ENCODE data around the gene SPAG5.

The SPAG5 gene

GRCh38 chr17:28574526-28574925 lies 24.3 kb downstream of the SPAG5 start:
- Histone ChIP-seq H3K9me2 (replicated peaks; ENCODE audit: insufficient read depth, low read length) (no peaks in the 10 kb centered on the region), H3K9me3 (ENCODE audit: insufficient read depth, low read length) (no peaks in the 10 kb centered on the region), H2AFZ (ENCODE audit: low read depth, low read length, severe bottlenecking) (no peak overlapping the region), H3K36me3 (ENCODE audit: low read length) (no peaks in the 10 kb centered on the region), H3K27me3 (ENCODE audit: low read length) (no peaks in the 10 kb centered on the region), H3K9ac (ENCODE audit: low read length) (no peak overlapping the region), H4K20me1 (ENCODE audit: low read depth, low read length) (no peaks in the 10 kb centered on the region), H3K79me2 (ENCODE audit: insufficient read depth, low read length) (no peaks in the 10 kb centered on the region), H3K4me2 (ENCODE audit: low read depth, low read length, poor library complexity, severe bottlenecking) (no peak overlapping the region), H3K4me3 (ENCODE audit: insufficient read depth, low read length, poor library complexity, severe bottlenecking) (no peak overlapping the region), H3F3A (ENCODE audit: insufficient read depth) (peaks cover 26% of the 10 kb centered on the region), H3K27ac (ENCODE audit: low read depth, low read length) (no peak overlapping the region)
- TF ChIP-seq CTCF (IDR thresholded peaks at IDR 0.05; ENCODE audit: insufficient read depth, low read length, poor library complexity, severe bottlenecking) (no peak), EZH2phosphoT487 (conservative IDR thresholded peaks at IDR 0.05; ENCODE audit: low read length) (no peak)

- TF ChIP-seq CTCF (IDR thresholded peaks at IDR 0.05; ENCODE audit: insufficient read depth, low read length, poor library complexity, severe bottlenecking) (no peak), EZH2phosphoT487 (conservative IDR thresholded peaks at IDR 0.05; ENCODE audit: low read length) (no peak)
- Histone ChIP-seq H3K9me3 (ENCODE audit: insufficient read depth, low read length) (no peaks in the 10 kb centered on the region), H3K9ac (ENCODE audit: low read length) (no peak overlapping the region), H3K4me3 (ENCODE audit: insufficient read depth, low read length, poor library complexity, severe bottlenecking) (no peak overlapping the region), H3K79me2 (ENCODE audit: insufficient read depth, low read length) (no peaks in the 10 kb centered on the region), H2AFZ (ENCODE audit: low read depth, low read length, severe bottlenecking) (no peak overlapping the region), H4K20me1 (ENCODE audit: low read depth, low read length) (no peaks in the 10 kb centered on the region), H3F3A (ENCODE audit: insufficient read depth) (peaks cover 26% of the 10 kb centered on the region), H3K27me3 (ENCODE audit: low read length) (no peaks in the 10 kb centered on the region), H3K4me2 (ENCODE audit: low read depth, low read length, poor library complexity, severe bottlenecking) (no peak overlapping the region), H3K36me3 (ENCODE audit: low read length) (no peaks in the 10 kb centered on the region), H3K9me2 (replicated peaks; ENCODE audit: insufficient read depth, low read length) (no peaks in the 10 kb centered on the region), H3K27ac (ENCODE audit: low read depth, low read length) (no peak overlapping the region)
Measured at GRCh38 chr17:28573966-28574480, 24.8 kb downstream of the SPAG5 start.

- H3K9ac ChIP-seq (ENCODE audit: low read length): no peak overlapping the region
- H3K27me3 ChIP-seq (ENCODE audit: low read length): no peaks in the 10 kb centered on the region
- no peaks in the 10 kb centered on the region for H3K9me3 ChIP-seq (ENCODE audit: insufficient read depth, low read length)
- no peak overlapping the region for H3K27ac ChIP-seq (ENCODE audit: low read depth, low read length)
- peaks cover 26% of the 10 kb centered on the region for H3F3A ChIP-seq (ENCODE audit: insufficient read depth)
- no peak overlapping the region for H2AFZ ChIP-seq (ENCODE audit: low read depth, low read length, severe bottlenecking)
- H3K9me2 ChIP-seq (replicated peaks; ENCODE audit: insufficient read depth, low read length): no peaks in the 10 kb centered on the region
- H4K20me1 ChIP-seq (ENCODE audit: low read depth, low read length): no peaks in the 10 kb centered on the region
- H3K36me3 ChIP-seq (ENCODE audit: low read length): no peaks in the 10 kb centered on the region
- no peaks in the 10 kb centered on the region for H3K79me2 ChIP-seq (ENCODE audit: insufficient read depth, low read length)
- no peak overlapping the region for H3K4me3 ChIP-seq (ENCODE audit: insufficient read depth, low read length, poor library complexity, severe bottlenecking)
- no peak overlapping the region for H3K4me2 ChIP-seq (ENCODE audit: low read depth, low read length, poor library complexity, severe bottlenecking)
- TF ChIP-seq EZH2phosphoT487 (conservative IDR thresholded peaks at IDR 0.05; ENCODE audit: low read length) (no peak), CTCF (IDR thresholded peaks at IDR 0.05; ENCODE audit: insufficient read depth, low read length, poor library complexity, severe bottlenecking) (no peak)
Measured at GRCh38 chr17:28573521-28573920, 25.3 kb downstream of the SPAG5 start.
